Panc1 (cell line): Measurements from ENCODE around the gene ZC3H11A. TPM values are rescaled to one million over a fixed set of nuclear protein-coding genes. Genes with fewer than 3 reads are reported as not detected.

Source experiments
- ATAC-seq: fragments of 200-7000 bp; cut with Tn5 transposase; 2 replicates; pipeline ENCODE4 v1.9.1; 2020; ENCODE audit warnings: mild to moderate bottlenecking, moderate library complexity
- BruUV-seq: library from RNA; stranded (reverse); fragments of 400-500 nt; replicated peaks from 2 replicates; lab custom pipeline; 2021; lab: Mats Ljungman, UMichigan
- CTCF ChIA-PET: fragments of 300-600 bp; sonication (Branson Sonifier 250); formaldehyde crosslinking; loops from one replicate; lab custom pipeline; 2022; ENCODE audit warnings: antibody characterized with exemption; lab: Charles Lee
- POLR2A ChIA-PET: fragments of 300-600 bp; sonication (Branson Sonifier 250); formaldehyde crosslinking; loops from one replicate; lab custom pipeline; 2022; ENCODE audit warnings: antibody characterized with exemption; lab: Charles Lee
- DNase-seq: peaks from one replicate; pipeline ENCODE4 v3.0.0-alpha.2; 2010; ENCODE audit warnings: low read depth, low spot score
- H3K27ac ChIP-seq: 2 replicates; pipeline ENCODE4 v1.5.1; 2011; ENCODE audit warnings: mild to moderate bottlenecking, low read length, inconsistent platforms
- H3K27me3 ChIP-seq: fragments of 200-500 bp; sonication (Bioruptor generic); 2 replicates; pipeline ENCODE4 v1.6.0; 2014; ENCODE audit warnings: low read length, inconsistent platforms; ENCODE audit not compliant: control insufficient read depth, insufficient read depth
- H3K36me3 ChIP-seq: fragments of 200-500 bp; sonication (Bioruptor generic); 2 replicates; pipeline ENCODE4 v1.5.1; 2014; ENCODE audit warnings: inconsistent platforms, mild to moderate bottlenecking, low read length, moderate library complexity; ENCODE audit not compliant: control insufficient read depth, insufficient read depth
- H3K4me1 ChIP-seq: 2 replicates; pipeline ENCODE4 v1.5.1; 2011; ENCODE audit warnings: inconsistent platforms, mild to moderate bottlenecking, low read length, moderate library complexity; ENCODE audit not compliant: control insufficient read depth, insufficient read depth
- H3K4me3 ChIP-seq, 2 experiments: 2 replicates each; pipeline ENCODE4 v1.5.1; 2011 to 2012; ENCODE audit warnings: low read depth in 2 of 2, low read length in 2 of 2, mild to moderate bottlenecking in 2 of 2, inconsistent platforms in 1 of 2, moderate library complexity in 1 of 2
- H3K9me3 ChIP-seq: fragments of 200-500 bp; sonication (Bioruptor generic); 2 replicates; pipeline ENCODE4 v1.5.1; 2014; ENCODE audit warnings: low read depth, mild to moderate bottlenecking, inconsistent platforms, low read length, moderate library complexity; ENCODE audit not compliant: control insufficient read depth, insufficient read depth
- POLR2AphosphoS5 ChIP-seq: IDR thresholded peaks from 2 replicates; pipeline ENCODE4 v1.6.1; 2012; ENCODE audit warnings: mild to moderate bottlenecking, low read depth, low read length, moderate library complexity
- SIN3A ChIP-seq: IDR thresholded peaks from 2 replicates; pipeline ENCODE4 v1.6.1; 2012; ENCODE audit warnings: low read depth, mild to moderate bottlenecking, low read length, moderate library complexity, borderline replicate concordance; ENCODE audit not compliant: insufficient read depth
- TCF7L2 ChIP-seq: IDR thresholded peaks from 2 replicates; pipeline ENCODE4 v1.6.1; 2011; ENCODE audit warnings: mild to moderate bottlenecking, low read depth, low read length, inconsistent platforms
- in situ Hi-C: cut with HindIII; loops from 2 replicates; pipeline ENCODE4 v1.10.0; 2016; ENCODE audit warnings: low sequenced_read_pairs, low pct_unique_long_range_greater_than_20kb
- intact Hi-C: fragments of 100-400 bp; cut with micrococcal nuclease; formaldehyde crosslinking; loops from one replicate; pipeline ENCODE4 v1.10.0; 2022; ENCODE audit not compliant: unreplicated experiment
- total RNA-seq: library from RNA; stranded (reverse); gene quantifications from one replicate; pipeline ENCODE4 v1.2.1, GENCODE V29; 2021; ENCODE audit not compliant: unreplicated experiment
- TF ChIP-seq, protein P1 (sequence below), 2 experiments: IDR thresholded peaks; 2 replicates each; pipeline ENCODE4 v1.6.1; 2011 to 2012; ENCODE audit warnings: low read depth in 2 of 2, control low read depth in 1 of 2, low read length in 1 of 2, mild to moderate bottlenecking in 1 of 2, moderate library complexity in 1 of 2; ENCODE audit not compliant: insufficient read depth in 1 of 2
- TF ChIP-seq, protein P2 (sequence below): fragments of 450-650 bp; IDR thresholded peaks from 2 replicates; pipeline ENCODE4 v1.5.1; 2017; ENCODE audit warnings: mild to moderate bottlenecking

The ZC3H11A gene
- total RNA-seq, 1 experiment from 2014 or later, result 69.6 TPM

- BruUV-seq, result no TSS peak
- POLR2A ChIA-PET, result interaction anchor here (0.6 kb wide), 1 partner anchor 164 kb away, joined by 6 read pairs; no protein-coding TSS in a partner anchor
- in situ Hi-C loops, result no loop called here
- H3K9me3 ChIP-seq, result no peaks in the 10 kb centered on the region
- TF ChIP-seq, protein P1, sequence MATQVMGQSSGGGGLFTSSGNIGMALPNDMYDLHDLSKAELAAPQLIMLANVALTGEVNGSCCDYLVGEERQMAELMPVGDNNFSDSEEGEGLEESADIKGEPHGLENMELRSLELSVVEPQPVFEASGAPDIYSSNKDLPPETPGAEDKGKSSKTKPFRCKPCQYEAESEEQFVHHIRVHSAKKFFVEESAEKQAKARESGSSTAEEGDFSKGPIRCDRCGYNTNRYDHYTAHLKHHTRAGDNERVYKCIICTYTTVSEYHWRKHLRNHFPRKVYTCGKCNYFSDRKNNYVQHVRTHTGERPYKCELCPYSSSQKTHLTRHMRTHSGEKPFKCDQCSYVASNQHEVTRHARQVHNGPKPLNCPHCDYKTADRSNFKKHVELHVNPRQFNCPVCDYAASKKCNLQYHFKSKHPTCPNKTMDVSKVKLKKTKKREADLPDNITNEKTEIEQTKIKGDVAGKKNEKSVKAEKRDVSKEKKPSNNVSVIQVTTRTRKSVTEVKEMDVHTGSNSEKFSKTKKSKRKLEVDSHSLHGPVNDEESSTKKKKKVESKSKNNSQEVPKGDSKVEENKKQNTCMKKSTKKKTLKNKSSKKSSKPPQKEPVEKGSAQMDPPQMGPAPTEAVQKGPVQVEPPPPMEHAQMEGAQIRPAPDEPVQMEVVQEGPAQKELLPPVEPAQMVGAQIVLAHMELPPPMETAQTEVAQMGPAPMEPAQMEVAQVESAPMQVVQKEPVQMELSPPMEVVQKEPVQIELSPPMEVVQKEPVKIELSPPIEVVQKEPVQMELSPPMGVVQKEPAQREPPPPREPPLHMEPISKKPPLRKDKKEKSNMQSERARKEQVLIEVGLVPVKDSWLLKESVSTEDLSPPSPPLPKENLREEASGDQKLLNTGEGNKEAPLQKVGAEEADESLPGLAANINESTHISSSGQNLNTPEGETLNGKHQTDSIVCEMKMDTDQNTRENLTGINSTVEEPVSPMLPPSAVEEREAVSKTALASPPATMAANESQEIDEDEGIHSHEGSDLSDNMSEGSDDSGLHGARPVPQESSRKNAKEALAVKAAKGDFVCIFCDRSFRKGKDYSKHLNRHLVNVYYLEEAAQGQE (IDR thresholded peaks at IDR 0.05; ENCODE audit: insufficient read depth in 1 of 2, low read depth in 2 of 2, low read length in 1 of 2), result no peak
- TF ChIP-seq, protein P2, sequence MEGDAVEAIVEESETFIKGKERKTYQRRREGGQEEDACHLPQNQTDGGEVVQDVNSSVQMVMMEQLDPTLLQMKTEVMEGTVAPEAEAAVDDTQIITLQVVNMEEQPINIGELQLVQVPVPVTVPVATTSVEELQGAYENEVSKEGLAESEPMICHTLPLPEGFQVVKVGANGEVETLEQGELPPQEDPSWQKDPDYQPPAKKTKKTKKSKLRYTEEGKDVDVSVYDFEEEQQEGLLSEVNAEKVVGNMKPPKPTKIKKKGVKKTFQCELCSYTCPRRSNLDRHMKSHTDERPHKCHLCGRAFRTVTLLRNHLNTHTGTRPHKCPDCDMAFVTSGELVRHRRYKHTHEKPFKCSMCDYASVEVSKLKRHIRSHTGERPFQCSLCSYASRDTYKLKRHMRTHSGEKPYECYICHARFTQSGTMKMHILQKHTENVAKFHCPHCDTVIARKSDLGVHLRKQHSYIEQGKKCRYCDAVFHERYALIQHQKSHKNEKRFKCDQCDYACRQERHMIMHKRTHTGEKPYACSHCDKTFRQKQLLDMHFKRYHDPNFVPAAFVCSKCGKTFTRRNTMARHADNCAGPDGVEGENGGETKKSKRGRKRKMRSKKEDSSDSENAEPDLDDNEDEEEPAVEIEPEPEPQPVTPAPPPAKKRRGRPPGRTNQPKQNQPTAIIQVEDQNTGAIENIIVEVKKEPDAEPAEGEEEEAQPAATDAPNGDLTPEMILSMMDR, result no peak
- TF ChIP-seq SIN3A (no peak), POLR2AphosphoS5 (no peak), TCF7L2 (no peak)
- CTCF ChIA-PET, result no interaction called here
- DNase-seq (no peak), ATAC-seq (no peak)
- intact Hi-C loops, result no loop called here
- no peaks in the 10 kb centered on the region for H3K4me1 ChIP-seq
- H3K27me3 ChIP-seq, result no peaks in the 10 kb centered on the region
- H3K27ac ChIP-seq, result no peak within 1 kb of the TSS
- no peaks in the 10 kb centered on the region for H3K36me3 ChIP-seq
- no peak within 1 kb of the TSS for H3K4me3 ChIP-seq
Observed at GRCh38 chr1:203765029-203765837, 30.2 kb upstream of the ZC3H11A start, which contains the start of gene LAX1. Gene LAX1 (plus strand): TSS chr1:203765183. CDS start chr1:203765566, 383 bp downstream.

DNA sequence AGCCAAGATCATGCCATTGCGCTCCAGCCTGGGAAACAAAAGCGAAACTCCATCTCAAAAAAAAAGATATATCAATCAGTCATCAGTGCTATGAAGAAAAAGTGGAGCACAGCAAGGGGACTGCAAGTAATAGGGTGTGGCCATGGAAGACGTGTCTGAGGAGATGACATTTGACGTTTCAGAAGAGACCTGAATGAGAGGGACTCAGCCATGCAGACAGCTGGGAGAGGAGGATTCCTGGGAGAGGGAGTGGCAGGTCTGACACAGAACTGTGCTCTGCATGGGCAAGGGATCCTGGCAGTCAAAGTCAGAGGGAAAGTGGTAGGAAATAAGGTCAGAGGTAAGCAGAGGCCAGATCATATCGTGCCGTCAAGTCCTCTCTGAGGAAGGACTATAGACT is 27.2 kb upstream of the ZC3H11A start:
- Histone ChIP-seq H3K9me3 (no peaks in the 10 kb centered on the region), H3K4me3 (no peak overlapping the region), H3K27me3 (0 out of 2 replicates have a peak, but pooled peaks cover 2% of the 10 kb centered on the region), H3K36me3 (no peaks in the 10 kb centered on the region), H3K27ac (no peak overlapping the region), H3K4me1 (no peaks in the 10 kb centered on the region)
- ChIA-PET CTCF (no interaction called here), POLR2A (no interaction called here)
- TF ChIP-seq POLR2AphosphoS5, result no peak
- TF ChIP-seq, protein P1 (IDR thresholded peaks at IDR 0.05; ENCODE audit: insufficient read depth in 1 of 2, low read depth in 2 of 2, low read length in 1 of 2), result no peak
- TF ChIP-seq, protein P2, result no peak
- TF ChIP-seq SIN3A, result no peak
- no peak for TF ChIP-seq TCF7L2
- in situ Hi-C loops, result no loop called here
- intact Hi-C loops, result no loop called here
- ATAC-seq (no peak), DNase-seq (no peak)
- no TSS peak for BruUV-seq
